ENCODE results near the gene ARHGEF17.

Gene ARHGEF17

DNA sequence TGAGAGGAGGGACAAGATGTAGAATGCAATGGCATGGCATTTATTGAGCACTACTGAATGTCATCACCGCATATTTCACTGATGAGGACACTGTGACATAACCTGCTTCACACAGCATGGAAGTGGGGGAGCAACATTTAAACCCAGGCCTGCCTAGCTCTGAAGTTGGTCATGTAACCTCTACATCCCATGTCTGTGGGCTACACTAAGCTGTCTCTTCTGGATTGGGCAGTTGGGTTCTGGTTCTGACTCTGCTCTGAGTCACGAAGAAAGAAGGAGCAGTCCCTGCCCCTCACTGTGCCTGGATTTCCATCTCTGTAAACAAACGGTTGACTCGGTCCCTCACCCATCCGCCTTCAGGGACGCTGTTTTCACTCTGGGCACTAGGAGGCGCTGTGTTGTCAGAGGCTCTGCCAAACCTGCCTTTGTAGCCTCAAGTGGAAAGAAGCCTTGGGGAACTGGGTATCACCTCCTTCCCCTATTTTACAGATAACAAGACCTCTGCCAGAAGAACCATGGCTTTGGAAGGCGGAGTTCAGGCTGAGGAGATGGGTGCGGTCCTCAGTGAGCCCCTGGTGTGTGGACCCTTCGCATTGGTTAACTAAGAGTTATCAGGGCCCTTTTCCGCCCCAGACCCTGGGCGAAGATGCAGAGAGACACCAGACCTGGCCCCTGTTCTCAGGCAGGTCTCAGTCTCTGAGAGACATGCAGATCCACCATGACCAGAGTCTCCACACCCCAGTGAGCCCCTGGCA, 12.7 kb upstream of the ARHGEF17 start:
- Histone ChIP-seq H3K4me3 (ENCODE audit: low read depth, low read length) (no peak overlapping the region), H3K9ac (no peak overlapping the region), H3K79me2 (no peaks in the 10 kb centered on the region), H3K9me3 (ENCODE audit: control insufficient read depth, low read length) (no peaks in the 10 kb centered on the region), H3K4me2 (ENCODE audit: low read length) (no peak overlapping the region), H3K36me3 (ENCODE audit: control insufficient read depth, insufficient read depth, low read length) (no peaks in the 10 kb centered on the region), H2AFZ (no peak overlapping the region), H3K27ac (no peak overlapping the region), H3K4me1 (no peaks in the 10 kb centered on the region), H3K27me3 (ENCODE audit: control insufficient read depth, insufficient read depth, low read length) (no peaks in the 10 kb centered on the region)
- TF ChIP-seq, protein P1, sequence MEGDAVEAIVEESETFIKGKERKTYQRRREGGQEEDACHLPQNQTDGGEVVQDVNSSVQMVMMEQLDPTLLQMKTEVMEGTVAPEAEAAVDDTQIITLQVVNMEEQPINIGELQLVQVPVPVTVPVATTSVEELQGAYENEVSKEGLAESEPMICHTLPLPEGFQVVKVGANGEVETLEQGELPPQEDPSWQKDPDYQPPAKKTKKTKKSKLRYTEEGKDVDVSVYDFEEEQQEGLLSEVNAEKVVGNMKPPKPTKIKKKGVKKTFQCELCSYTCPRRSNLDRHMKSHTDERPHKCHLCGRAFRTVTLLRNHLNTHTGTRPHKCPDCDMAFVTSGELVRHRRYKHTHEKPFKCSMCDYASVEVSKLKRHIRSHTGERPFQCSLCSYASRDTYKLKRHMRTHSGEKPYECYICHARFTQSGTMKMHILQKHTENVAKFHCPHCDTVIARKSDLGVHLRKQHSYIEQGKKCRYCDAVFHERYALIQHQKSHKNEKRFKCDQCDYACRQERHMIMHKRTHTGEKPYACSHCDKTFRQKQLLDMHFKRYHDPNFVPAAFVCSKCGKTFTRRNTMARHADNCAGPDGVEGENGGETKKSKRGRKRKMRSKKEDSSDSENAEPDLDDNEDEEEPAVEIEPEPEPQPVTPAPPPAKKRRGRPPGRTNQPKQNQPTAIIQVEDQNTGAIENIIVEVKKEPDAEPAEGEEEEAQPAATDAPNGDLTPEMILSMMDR (IDR thresholded peaks at IDR 0.05): peak; percentile 74

DNA sequence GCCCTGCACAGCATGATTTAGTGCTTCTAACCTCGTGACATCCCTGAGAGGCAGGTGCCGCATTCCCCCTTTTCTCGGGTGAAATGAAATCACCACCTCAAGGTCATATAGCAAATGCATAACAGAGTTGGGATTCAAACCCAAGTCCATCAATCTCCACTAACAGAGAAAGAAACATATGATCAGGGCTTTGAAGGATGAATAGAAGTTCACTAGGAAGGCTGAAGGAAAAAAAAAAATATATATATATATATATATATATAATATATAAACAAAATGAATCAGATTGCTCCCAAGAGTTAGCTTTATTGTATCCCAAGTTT, 12.1 kb upstream of the ARHGEF17 start:
- TF ChIP-seq, protein P1 (IDR thresholded peaks at IDR 0.05): no peak

DNA sequence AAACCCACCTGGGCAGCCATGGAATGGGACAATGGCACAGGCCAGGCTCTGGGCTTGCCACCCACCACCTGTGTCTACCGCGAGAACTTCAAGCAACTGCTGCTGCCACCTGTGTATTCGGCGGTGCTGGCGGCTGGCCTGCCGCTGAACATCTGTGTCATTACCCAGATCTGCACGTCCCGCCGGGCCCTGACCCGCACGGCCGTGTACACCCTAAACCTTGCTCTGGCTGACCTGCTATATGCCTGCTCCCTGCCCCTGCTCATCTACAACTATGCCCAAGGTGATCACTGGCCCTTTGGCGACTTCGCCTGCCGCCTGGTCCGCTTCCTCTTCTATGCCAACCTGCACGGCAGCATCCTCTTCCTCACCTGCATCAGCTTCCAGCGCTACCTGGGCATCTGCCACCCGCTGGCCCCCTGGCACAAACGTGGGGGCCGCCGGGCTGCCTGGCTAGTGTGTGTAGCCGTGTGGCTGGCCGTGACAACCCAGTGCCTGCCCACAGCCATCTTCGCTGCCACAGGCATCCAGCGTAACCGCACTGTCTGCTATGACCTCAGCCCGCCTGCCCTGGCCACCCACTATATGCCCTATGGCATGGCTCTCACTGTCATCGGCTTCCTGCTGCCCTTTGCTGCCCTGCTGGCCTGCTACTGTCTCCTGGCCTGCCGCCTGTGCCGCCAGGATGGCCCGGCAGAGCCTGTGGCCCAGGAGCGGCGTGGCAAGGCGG, 11.4 kb upstream of the ARHGEF17 start:
- TF ChIP-seq, protein P1 (IDR thresholded peaks at IDR 0.05): no peak
- Histone ChIP-seq H3K27me3 (ENCODE audit: control insufficient read depth, insufficient read depth, low read length) (no peaks in the 10 kb centered on the region), H3K9me3 (ENCODE audit: control insufficient read depth, low read length) (no peaks in the 10 kb centered on the region)

More for the DNA sequence above, 12.1 kb upstream of the ARHGEF17 start:
- Histone ChIP-seq H3K27ac (no peak overlapping the region), H3K4me2 (ENCODE audit: low read length) (no peak overlapping the region), H2AFZ (no peak overlapping the region), H3K9me3 (ENCODE audit: control insufficient read depth, low read length) (no peaks in the 10 kb centered on the region), H3K4me1 (no peaks in the 10 kb centered on the region), H3K36me3 (ENCODE audit: control insufficient read depth, insufficient read depth, low read length) (no peaks in the 10 kb centered on the region), H3K79me2 (no peaks in the 10 kb centered on the region), H3K4me3 (ENCODE audit: low read depth, low read length) (no peak overlapping the region), H3K27me3 (ENCODE audit: control insufficient read depth, insufficient read depth, low read length) (no peaks in the 10 kb centered on the region), H3K9ac (no peak overlapping the region)

DNA sequence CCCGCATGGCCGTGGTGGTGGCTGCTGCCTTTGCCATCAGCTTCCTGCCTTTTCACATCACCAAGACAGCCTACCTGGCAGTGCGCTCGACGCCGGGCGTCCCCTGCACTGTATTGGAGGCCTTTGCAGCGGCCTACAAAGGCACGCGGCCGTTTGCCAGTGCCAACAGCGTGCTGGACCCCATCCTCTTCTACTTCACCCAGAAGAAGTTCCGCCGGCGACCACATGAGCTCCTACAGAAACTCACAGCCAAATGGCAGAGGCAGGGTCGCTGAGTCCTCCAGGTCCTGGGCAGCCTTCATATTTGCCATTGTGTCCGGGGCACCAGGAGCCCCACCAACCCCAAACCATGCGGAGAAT, 10.9 kb upstream of the ARHGEF17 start:
- H3K36me3 ChIP-seq (ENCODE audit: control insufficient read depth, insufficient read depth, low read length): no peaks in the 10 kb centered on the region
- TF ChIP-seq, protein P1 (IDR thresholded peaks at IDR 0.05): no peak
- H2AFZ ChIP-seq: no peak overlapping the region
- no peaks in the 10 kb centered on the region for H3K4me1 ChIP-seq
- H3K4me3 ChIP-seq (ENCODE audit: low read depth, low read length): no peak overlapping the region
- no peak overlapping the region for H3K9ac ChIP-seq
- no peaks in the 10 kb centered on the region for H3K27me3 ChIP-seq (ENCODE audit: control insufficient read depth, insufficient read depth, low read length)
- no peak overlapping the region for H3K4me2 ChIP-seq (ENCODE audit: low read length)
- no peaks in the 10 kb centered on the region for H3K9me3 ChIP-seq (ENCODE audit: control insufficient read depth, low read length)
- H3K27ac ChIP-seq: no peak overlapping the region
- no peaks in the 10 kb centered on the region for H3K79me2 ChIP-seq

More for the DNA sequence above, 11.4 kb upstream of the ARHGEF17 start:
- Histone ChIP-seq H2AFZ (no peak overlapping the region), H3K36me3 (ENCODE audit: control insufficient read depth, insufficient read depth, low read length) (no peaks in the 10 kb centered on the region), H3K79me2 (no peaks in the 10 kb centered on the region), H3K4me1 (no peaks in the 10 kb centered on the region), H3K27ac (no peak overlapping the region), H3K9ac (no peak overlapping the region), H3K4me3 (ENCODE audit: low read depth, low read length) (no peak overlapping the region), H3K4me2 (ENCODE audit: low read length) (no peak overlapping the region)

Measured in parathyroid adenoma (tissue), 2 donors.